ENCODE measurements around the gene TMEM201. TPM values are rescaled to one million over a fixed set of nuclear protein-coding genes. Genes with fewer than 3 reads are reported as not detected.

The TMEM201 gene
- total and polyA plus RNA-seq, 7 experiments from 2014 or later, result 1.0 to 18.5 (median 9.7) TPM

GRCh38 chr1:9601942-9602793 is 13.5 kb downstream of the TMEM201 start:
- DNase-seq, result no peak
- H3K36me3 Mint-ChIP-seq, result peaks cover 0 to 17% (median 0%) of the 10 kb centered on the region in 5 donors
- Histone ChIP-seq H3K27me3 (ENCODE audit: control insufficient read depth in 2 of 2, insufficient read depth in 2 of 2, low read length in 2 of 2) (no peaks in the 10 kb centered on the region), H3K4me1 (ENCODE audit: control insufficient read depth in 2 of 2, insufficient read depth in 2 of 2, low read length in 2 of 2) (no peaks in the 10 kb centered on the region), H3K27ac (ENCODE audit: low read depth, low read length) (no peak overlapping the region), H3K9me3 (ENCODE audit: control insufficient read depth in 2 of 3, low read length in 3 of 3) (no peaks in the 10 kb centered on the region), H3K36me3 (ENCODE audit: control insufficient read depth in 2 of 3, insufficient read depth in 3 of 3, low read length in 3 of 3) (peaks cover 0 to 58% (median 0%) of the 10 kb centered on the region in 3 experiments), H3K4me3 (ENCODE audit: low read length) (no peak overlapping the region)
- H3K9me3 Mint-ChIP-seq, result no peaks in the 10 kb centered on the region
- H3K4me3 Mint-ChIP-seq, result no peak overlapping the region
- no peak overlapping the region for H3K27ac Mint-ChIP-seq
- no peaks in the 10 kb centered on the region for H3K27me3 Mint-ChIP-seq
- no peaks in the 10 kb centered on the region for H3K4me1 Mint-ChIP-seq
- POLR2A ChIA-PET, result no interaction called here
- CTCF ChIA-PET, result no interaction called here
- no peak for ATAC-seq
- intact Hi-C loops (cut with micrococcal nuclease), result no loop called here

GRCh38 chr1:9602794-9603167 is 14.1 kb downstream of the TMEM201 start:
- POLR2A ChIA-PET, result no interaction called here

GRCh38 chr1:9603307-9603706 is 14.6 kb downstream of the TMEM201 start:
- no peak for ATAC-seq
- ChIA-PET CTCF (no interaction called here), POLR2A (no interaction called here)

More at GRCh38 chr1:9602794-9603167, 14.1 kb downstream of the TMEM201 start:
- peak overlapping the region in 1 of 10 donors; percentile 26 for H3K4me3 Mint-ChIP-seq
- Histone ChIP-seq H3K4me1 (ENCODE audit: control insufficient read depth in 2 of 2, insufficient read depth in 2 of 2, low read length in 2 of 2) (no peaks in the 10 kb centered on the region), H3K36me3 (ENCODE audit: control insufficient read depth in 2 of 3, insufficient read depth in 3 of 3, low read length in 3 of 3) (peaks cover 0 to 52% (median 0%) of the 10 kb centered on the region in 3 experiments), H3K9me3 (ENCODE audit: control insufficient read depth in 2 of 3, low read length in 3 of 3) (no peaks in the 10 kb centered on the region), H3K27me3 (ENCODE audit: control insufficient read depth in 2 of 2, insufficient read depth in 2 of 2, low read length in 2 of 2) (no peaks in the 10 kb centered on the region), H3K4me3 (ENCODE audit: low read length) (no peak overlapping the region), H3K27ac (ENCODE audit: low read depth, low read length) (no peak overlapping the region)
- H3K27ac Mint-ChIP-seq, result no peak overlapping the region
- no peaks in the 10 kb centered on the region for H3K9me3 Mint-ChIP-seq
- intact Hi-C loops (cut with micrococcal nuclease), result no loop called here
- no peak for ATAC-seq
- H3K27me3 Mint-ChIP-seq, result no peaks in the 10 kb centered on the region
- no peak for DNase-seq
- H3K36me3 Mint-ChIP-seq, result peaks cover 0 to 20% (median 0%) of the 10 kb centered on the region in 5 donors
- CTCF ChIA-PET, result no interaction called here
- H3K4me1 Mint-ChIP-seq, result no peaks in the 10 kb centered on the region

DNA sequence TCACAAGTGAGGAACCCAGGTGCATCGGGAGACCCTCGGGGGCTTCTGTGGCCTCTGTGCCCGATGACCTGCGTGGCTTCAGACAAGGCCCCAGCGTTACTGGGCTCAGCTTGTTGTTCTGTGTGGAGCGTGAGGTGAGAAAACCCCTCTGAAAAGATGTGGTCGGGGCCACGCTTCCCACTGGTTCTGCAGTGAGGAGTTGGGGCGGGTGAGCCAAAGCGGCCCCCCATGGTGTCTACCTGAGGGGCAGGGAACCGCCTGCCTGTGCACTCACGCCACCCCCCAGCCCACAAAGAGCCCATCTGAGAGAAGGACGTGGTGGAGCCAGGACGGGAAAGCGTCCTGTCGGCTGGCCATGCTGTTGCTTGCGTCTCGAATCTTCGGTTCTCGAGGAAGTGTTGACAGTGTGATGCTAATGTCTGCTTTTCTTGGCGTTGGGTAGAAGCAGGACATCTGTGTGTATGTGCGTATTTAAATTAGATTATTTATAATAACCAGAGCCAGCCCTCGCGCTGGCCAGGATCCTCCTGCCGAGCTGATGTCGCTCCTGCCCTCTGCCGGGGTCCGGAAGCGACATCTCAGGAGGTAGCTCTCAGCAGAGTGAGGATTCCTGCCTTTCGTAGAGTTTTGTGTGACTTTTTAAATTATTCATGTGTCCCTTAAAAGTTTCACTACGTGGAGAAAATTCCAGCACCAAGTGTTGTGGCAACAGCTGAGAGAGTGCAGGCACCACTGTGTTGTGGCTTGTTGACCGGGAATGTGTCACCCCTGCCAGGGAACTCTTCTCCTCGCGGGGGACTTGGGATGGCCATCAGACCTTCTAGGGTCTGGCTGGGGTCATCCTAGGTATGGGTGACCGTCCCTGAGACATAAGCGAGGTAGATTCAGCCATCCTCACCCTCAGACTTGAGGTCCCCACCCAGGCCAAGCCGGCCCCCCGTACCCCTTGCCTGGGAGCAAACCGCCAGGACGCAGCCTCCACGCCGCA is 15.3 kb downstream of the TMEM201 start:
- DNase-seq, result no peak

More at GRCh38 chr1:9603307-9603706, 14.6 kb downstream of the TMEM201 start:
- peaks cover 0 to 51% (median 0%) of the 10 kb centered on the region in 3 experiments for H3K36me3 ChIP-seq (ENCODE audit: control insufficient read depth in 2 of 3, insufficient read depth in 3 of 3, low read length in 3 of 3)
- Mint-ChIP-seq H3K9me3 (no peaks in the 10 kb centered on the region), H3K4me1 (no peaks in the 10 kb centered on the region), H3K27me3 (no peaks in the 10 kb centered on the region), H3K36me3 (peaks cover 0 to 20% (median 0%) of the 10 kb centered on the region in 5 donors), H3K27ac (no peak overlapping the region), H3K4me3 (peak overlapping the region in 1 of 10 donors; percentile 26)
- intact Hi-C loops (cut with micrococcal nuclease), result no loop called here
- no peak overlapping the region for H3K4me3 ChIP-seq (ENCODE audit: low read length)
- no peaks in the 10 kb centered on the region for H3K27me3 ChIP-seq (ENCODE audit: control insufficient read depth in 2 of 2, insufficient read depth in 2 of 2, low read length in 2 of 2)
- H3K27ac ChIP-seq (ENCODE audit: low read depth, low read length), result no peak overlapping the region
- DNase-seq, result no peak
- no peaks in the 10 kb centered on the region for H3K4me1 ChIP-seq (ENCODE audit: control insufficient read depth in 2 of 2, insufficient read depth in 2 of 2, low read length in 2 of 2)
- H3K9me3 ChIP-seq (ENCODE audit: control insufficient read depth in 2 of 3, low read length in 3 of 3), result no peaks in the 10 kb centered on the region

DNA sequence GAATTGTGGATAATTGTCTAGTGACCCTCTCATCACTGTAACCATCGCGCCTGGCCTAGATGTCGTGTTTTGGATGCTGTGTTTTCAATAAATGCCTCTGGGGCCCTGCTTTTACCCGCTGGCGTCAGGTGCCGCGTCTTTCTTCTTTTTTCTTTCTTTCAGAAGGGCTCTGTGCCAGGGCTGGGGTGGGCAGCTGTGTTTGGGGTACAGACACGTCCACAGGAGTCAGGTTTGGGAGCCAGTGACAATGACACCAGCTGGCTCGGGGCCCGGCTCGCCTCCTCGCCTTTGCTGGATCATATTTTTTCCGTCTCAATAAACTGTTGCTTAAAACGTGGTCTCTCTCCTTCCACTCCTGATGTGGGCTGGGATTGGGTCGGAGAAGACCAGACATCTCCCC is 16.1 kb downstream of the TMEM201 start:
- ChIA-PET CTCF (no interaction called here), POLR2A (no interaction called here)
- no peak for DNase-seq
- Histone ChIP-seq H3K9me3 (ENCODE audit: control insufficient read depth in 2 of 3, low read length in 3 of 3) (no peaks in the 10 kb centered on the region), H3K36me3 (ENCODE audit: control insufficient read depth in 2 of 3, insufficient read depth in 3 of 3, low read length in 3 of 3) (peaks cover 0 to 63% (median 0%) of the 10 kb centered on the region in 3 experiments), H3K4me3 (ENCODE audit: low read length) (no peak overlapping the region), H3K27me3 (ENCODE audit: control insufficient read depth in 2 of 2, insufficient read depth in 2 of 2, low read length in 2 of 2) (no peaks in the 10 kb centered on the region), H3K4me1 (ENCODE audit: control insufficient read depth in 2 of 2, insufficient read depth in 2 of 2, low read length in 2 of 2) (no peaks in the 10 kb centered on the region), H3K27ac (ENCODE audit: low read depth, low read length) (no peak overlapping the region)
- Mint-ChIP-seq H3K27ac (peak overlapping the region in 1 of 9 donors; percentile 70), H3K36me3 (peaks cover 0 to 19% (median 0%) of the 10 kb centered on the region in 5 donors), H3K27me3 (no peaks in the 10 kb centered on the region), H3K4me3 (no peak overlapping the region), H3K4me1 (no peaks in the 10 kb centered on the region), H3K9me3 (no peaks in the 10 kb centered on the region)
- ATAC-seq, result no peak
- intact Hi-C loops (cut with micrococcal nuclease), result no loop called here

More for the DNA sequence above, 15.3 kb downstream of the TMEM201 start:
- ChIA-PET POLR2A (no interaction called here), CTCF (no interaction called here)
- no peak overlapping the region for H3K27ac ChIP-seq (ENCODE audit: low read depth, low read length)
- Mint-ChIP-seq H3K27ac (no peak overlapping the region), H3K4me3 (no peak overlapping the region), H3K27me3 (no peaks in the 10 kb centered on the region), H3K9me3 (no peaks in the 10 kb centered on the region), H3K36me3 (peaks cover 0 to 20% (median 0%) of the 10 kb centered on the region in 5 donors), H3K4me1 (no peaks in the 10 kb centered on the region)
- no peaks in the 10 kb centered on the region for H3K9me3 ChIP-seq (ENCODE audit: control insufficient read depth in 2 of 3, low read length in 3 of 3)
- H3K36me3 ChIP-seq (ENCODE audit: control insufficient read depth in 2 of 3, insufficient read depth in 3 of 3, low read length in 3 of 3), result peaks cover 0 to 55% (median 0%) of the 10 kb centered on the region in 3 experiments
- intact Hi-C loops (cut with micrococcal nuclease), result no loop called here
- H3K27me3 ChIP-seq (ENCODE audit: control insufficient read depth in 2 of 2, insufficient read depth in 2 of 2, low read length in 2 of 2), result no peaks in the 10 kb centered on the region
- ATAC-seq, result no peak
- H3K4me1 ChIP-seq (ENCODE audit: control insufficient read depth in 2 of 2, insufficient read depth in 2 of 2, low read length in 2 of 2), result no peaks in the 10 kb centered on the region
- no peak overlapping the region for H3K4me3 ChIP-seq (ENCODE audit: low read length)

DNA sequence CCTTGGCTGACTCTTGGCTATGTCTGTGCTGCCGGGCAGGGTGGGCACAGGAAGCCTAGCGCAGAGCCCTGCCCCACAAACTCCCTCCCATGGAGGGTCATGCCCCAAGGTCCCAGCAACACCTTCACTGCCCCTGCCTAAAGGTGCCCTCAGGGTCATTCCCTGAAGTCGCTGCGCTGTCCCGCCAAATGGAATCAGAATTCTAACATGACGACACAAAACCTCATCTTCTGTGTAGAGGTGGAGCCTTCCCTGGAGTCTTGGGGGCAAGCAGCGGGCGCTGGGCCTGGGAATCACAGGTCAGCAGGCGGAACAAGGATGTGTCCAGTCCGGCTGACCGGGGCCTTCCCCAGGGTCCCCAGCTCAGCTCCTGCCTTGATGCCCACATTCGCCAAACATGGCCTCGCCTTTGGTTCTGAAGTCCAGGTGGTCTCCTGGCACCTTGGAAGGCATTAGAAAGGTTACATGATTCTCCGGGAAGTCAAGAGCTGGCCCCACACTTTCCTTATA is 17.3 kb downstream of the TMEM201 start:
- H3K27ac Mint-ChIP-seq, result no peak overlapping the region
- ATAC-seq (no peak), DNase-seq (no peak)
- no peaks in the 10 kb centered on the region for H3K4me1 ChIP-seq (ENCODE audit: control insufficient read depth in 2 of 2, insufficient read depth in 2 of 2, low read length in 2 of 2)
- H3K4me3 Mint-ChIP-seq, result no peak overlapping the region
- H3K27me3 ChIP-seq (ENCODE audit: control insufficient read depth in 2 of 2, insufficient read depth in 2 of 2, low read length in 2 of 2), result no peaks in the 10 kb centered on the region
- H3K9me3 Mint-ChIP-seq, result no peaks in the 10 kb centered on the region
- intact Hi-C loops (cut with micrococcal nuclease), result no loop called here
- H3K4me1 Mint-ChIP-seq, result no peaks in the 10 kb centered on the region
- peaks cover 0 to 62% (median 0%) of the 10 kb centered on the region in 3 experiments for H3K36me3 ChIP-seq (ENCODE audit: control insufficient read depth in 2 of 3, insufficient read depth in 3 of 3, low read length in 3 of 3)
- no peak overlapping the region for H3K4me3 ChIP-seq (ENCODE audit: low read length)
- ChIA-PET CTCF (no interaction called here), POLR2A (no interaction called here)
- H3K27me3 Mint-ChIP-seq, result no peaks in the 10 kb centered on the region
- peaks cover 0 to 11% (median 0%) of the 10 kb centered on the region in 5 donors for H3K36me3 Mint-ChIP-seq
- H3K9me3 ChIP-seq (ENCODE audit: control insufficient read depth in 2 of 3, low read length in 3 of 3), result no peaks in the 10 kb centered on the region
- no peak overlapping the region for H3K27ac ChIP-seq (ENCODE audit: low read depth, low read length)

All from naive thymus-derived CD4-positive, alpha-beta T cell (primary cell).